Gastroesophageal sphincter (tissue), 3 donors: ENCODE measurements around the gene FER.

Source experiments
- EP300 ChIP-seq: sonication (generic); formaldehyde crosslinking; IDR thresholded peaks from one replicate; pipeline ENCODE4 v1.6.1; 2017; ENCODE audit warnings: antibody characterized with exemption, mild to moderate bottlenecking
- POLR2A ChIP-seq, 2 donors: fragments of 450-650 bp; IDR thresholded peaks; one replicate each; pipeline ENCODE4 v1.6.1; 2017; ENCODE audit warnings: antibody characterized with exemption in 2 of 2, mild to moderate bottlenecking in 2 of 2, moderate library complexity in 1 of 2
- POLR2AphosphoS5 ChIP-seq: sonication (generic); formaldehyde crosslinking; IDR thresholded peaks from one replicate; pipeline ENCODE4 v1.6.1; 2017; ENCODE audit warnings: antibody characterized with exemption
- TF ChIP-seq, protein P1 (sequence below), 4 experiments: fragments of 200-600 bp in 2 of 4; fragments of 450-650 bp in 2 of 4; sonication (generic) in 1 of 4; IDR thresholded peaks; one replicate each; pipeline ENCODE4 v1.5.1; 2017 to 2019; ENCODE audit warnings: antibody characterized with exemption in 4 of 4, mild to moderate bottlenecking in 2 of 4, moderate library complexity in 2 of 4

DNA sequence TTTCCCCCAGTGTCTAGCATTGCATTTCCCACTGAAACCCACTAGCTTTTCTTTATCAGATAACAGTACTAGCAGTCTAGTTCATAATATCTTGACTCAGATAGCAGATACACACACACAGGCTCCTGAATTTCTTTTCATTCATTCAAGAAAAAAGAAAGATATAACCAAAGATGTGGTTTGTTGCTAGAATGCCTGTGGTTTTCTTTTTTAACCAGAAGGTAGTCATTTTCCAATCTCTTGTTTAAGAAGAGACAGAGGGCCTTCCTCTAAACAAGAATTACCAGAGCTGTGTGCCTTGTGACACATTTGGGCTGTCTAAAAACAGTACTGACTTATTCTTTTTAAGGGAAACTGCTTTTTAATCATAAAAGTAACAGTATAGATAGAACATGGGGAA lies 494.8 kb downstream of the FER start:
- TF ChIP-seq, protein P1, sequence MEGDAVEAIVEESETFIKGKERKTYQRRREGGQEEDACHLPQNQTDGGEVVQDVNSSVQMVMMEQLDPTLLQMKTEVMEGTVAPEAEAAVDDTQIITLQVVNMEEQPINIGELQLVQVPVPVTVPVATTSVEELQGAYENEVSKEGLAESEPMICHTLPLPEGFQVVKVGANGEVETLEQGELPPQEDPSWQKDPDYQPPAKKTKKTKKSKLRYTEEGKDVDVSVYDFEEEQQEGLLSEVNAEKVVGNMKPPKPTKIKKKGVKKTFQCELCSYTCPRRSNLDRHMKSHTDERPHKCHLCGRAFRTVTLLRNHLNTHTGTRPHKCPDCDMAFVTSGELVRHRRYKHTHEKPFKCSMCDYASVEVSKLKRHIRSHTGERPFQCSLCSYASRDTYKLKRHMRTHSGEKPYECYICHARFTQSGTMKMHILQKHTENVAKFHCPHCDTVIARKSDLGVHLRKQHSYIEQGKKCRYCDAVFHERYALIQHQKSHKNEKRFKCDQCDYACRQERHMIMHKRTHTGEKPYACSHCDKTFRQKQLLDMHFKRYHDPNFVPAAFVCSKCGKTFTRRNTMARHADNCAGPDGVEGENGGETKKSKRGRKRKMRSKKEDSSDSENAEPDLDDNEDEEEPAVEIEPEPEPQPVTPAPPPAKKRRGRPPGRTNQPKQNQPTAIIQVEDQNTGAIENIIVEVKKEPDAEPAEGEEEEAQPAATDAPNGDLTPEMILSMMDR (IDR thresholded peaks at IDR 0.05), result no peak
- TF ChIP-seq POLR2A (IDR thresholded peaks at IDR 0.05), result no peak
- no peak for TF ChIP-seq POLR2AphosphoS5
- no peak for TF ChIP-seq EP300
